A673 (cell line): ENCODE results near the gene PPFIA2.

Experiments used
- EZH2 ChIP-seq: fragments of 200-600 bp; sonication (generic); IDR thresholded peaks from 2 replicates; pipeline ENCODE4 v1.6.1; 2017; ENCODE audit warnings: borderline replicate concordance, low read depth, mild to moderate bottlenecking, mixed read lengths, antibody characterized with exemption, low read length; ENCODE audit not compliant: poor library complexity, severe bottlenecking
- TF ChIP-seq, protein P1 (sequence below): fragments of 300-800, 200-600 bp; sonication (generic); conservative IDR thresholded peaks from 2 replicates; pipeline ENCODE4 v1.5.1; 2017; ENCODE audit warnings: low read depth, mild to moderate bottlenecking, antibody characterized with exemption, low read length, moderate library complexity, mixed read lengths

DNA sequence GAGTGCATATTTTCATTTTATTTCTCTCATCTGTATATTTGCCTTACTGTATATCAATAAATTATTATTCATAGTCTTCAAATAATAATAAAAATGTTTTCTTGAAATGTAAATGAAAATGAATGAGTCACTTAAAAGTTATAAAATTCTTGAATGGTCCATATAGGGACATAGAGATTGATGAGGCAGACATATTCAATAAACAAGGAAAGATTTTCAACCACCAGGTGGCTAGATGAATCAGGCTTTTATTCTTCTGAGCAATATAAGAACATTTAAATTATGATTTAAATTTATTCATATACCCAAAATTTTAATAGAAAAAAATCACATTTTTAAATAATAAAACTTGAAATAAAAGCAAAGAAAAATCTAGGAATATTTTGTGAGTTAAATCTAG lies 431.7 kb downstream of the PPFIA2 start:
- TF ChIP-seq, protein P1, sequence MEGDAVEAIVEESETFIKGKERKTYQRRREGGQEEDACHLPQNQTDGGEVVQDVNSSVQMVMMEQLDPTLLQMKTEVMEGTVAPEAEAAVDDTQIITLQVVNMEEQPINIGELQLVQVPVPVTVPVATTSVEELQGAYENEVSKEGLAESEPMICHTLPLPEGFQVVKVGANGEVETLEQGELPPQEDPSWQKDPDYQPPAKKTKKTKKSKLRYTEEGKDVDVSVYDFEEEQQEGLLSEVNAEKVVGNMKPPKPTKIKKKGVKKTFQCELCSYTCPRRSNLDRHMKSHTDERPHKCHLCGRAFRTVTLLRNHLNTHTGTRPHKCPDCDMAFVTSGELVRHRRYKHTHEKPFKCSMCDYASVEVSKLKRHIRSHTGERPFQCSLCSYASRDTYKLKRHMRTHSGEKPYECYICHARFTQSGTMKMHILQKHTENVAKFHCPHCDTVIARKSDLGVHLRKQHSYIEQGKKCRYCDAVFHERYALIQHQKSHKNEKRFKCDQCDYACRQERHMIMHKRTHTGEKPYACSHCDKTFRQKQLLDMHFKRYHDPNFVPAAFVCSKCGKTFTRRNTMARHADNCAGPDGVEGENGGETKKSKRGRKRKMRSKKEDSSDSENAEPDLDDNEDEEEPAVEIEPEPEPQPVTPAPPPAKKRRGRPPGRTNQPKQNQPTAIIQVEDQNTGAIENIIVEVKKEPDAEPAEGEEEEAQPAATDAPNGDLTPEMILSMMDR, result no peak; the same call in 1 of the 2 replicates
- TF ChIP-seq EZH2, result no peak
